ENCODE results near the gene CTBP2.

The CTBP2 gene

GRCh38 chr10:124995605-124996004 is 164.8 kb downstream of the CTBP2 start:
- Histone ChIP-seq H4K20me1 (ENCODE audit: low read depth, low read length) (no peaks in the 10 kb centered on the region), H3K9me2 (replicated peaks; ENCODE audit: insufficient read depth, low read length) (no peaks in the 10 kb centered on the region), H2AFZ (ENCODE audit: low read depth, low read length, severe bottlenecking) (no peak overlapping the region), H3K27ac (ENCODE audit: low read depth, low read length) (no peak overlapping the region), H3K4me2 (ENCODE audit: low read depth, low read length, poor library complexity, severe bottlenecking) (no peak overlapping the region), H3K79me2 (ENCODE audit: insufficient read depth, low read length) (no peaks in the 10 kb centered on the region), H3K9me3 (ENCODE audit: insufficient read depth, low read length) (no peaks in the 10 kb centered on the region), H3K36me3 (ENCODE audit: low read length) (no peaks in the 10 kb centered on the region), H3F3A (ENCODE audit: insufficient read depth) (no peaks in the 10 kb centered on the region), H3K27me3 (ENCODE audit: low read length) (no peaks in the 10 kb centered on the region), H3K4me3 (ENCODE audit: insufficient read depth, low read length, poor library complexity, severe bottlenecking) (no peak overlapping the region), H3K9ac (ENCODE audit: low read length) (no peak overlapping the region)
- TF ChIP-seq, protein P1, sequence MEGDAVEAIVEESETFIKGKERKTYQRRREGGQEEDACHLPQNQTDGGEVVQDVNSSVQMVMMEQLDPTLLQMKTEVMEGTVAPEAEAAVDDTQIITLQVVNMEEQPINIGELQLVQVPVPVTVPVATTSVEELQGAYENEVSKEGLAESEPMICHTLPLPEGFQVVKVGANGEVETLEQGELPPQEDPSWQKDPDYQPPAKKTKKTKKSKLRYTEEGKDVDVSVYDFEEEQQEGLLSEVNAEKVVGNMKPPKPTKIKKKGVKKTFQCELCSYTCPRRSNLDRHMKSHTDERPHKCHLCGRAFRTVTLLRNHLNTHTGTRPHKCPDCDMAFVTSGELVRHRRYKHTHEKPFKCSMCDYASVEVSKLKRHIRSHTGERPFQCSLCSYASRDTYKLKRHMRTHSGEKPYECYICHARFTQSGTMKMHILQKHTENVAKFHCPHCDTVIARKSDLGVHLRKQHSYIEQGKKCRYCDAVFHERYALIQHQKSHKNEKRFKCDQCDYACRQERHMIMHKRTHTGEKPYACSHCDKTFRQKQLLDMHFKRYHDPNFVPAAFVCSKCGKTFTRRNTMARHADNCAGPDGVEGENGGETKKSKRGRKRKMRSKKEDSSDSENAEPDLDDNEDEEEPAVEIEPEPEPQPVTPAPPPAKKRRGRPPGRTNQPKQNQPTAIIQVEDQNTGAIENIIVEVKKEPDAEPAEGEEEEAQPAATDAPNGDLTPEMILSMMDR (IDR thresholded peaks at IDR 0.05; ENCODE audit: insufficient read depth, low read length, poor library complexity, severe bottlenecking) = no peak
- no peak for TF ChIP-seq EZH2phosphoT487 (conservative IDR thresholded peaks at IDR 0.05; ENCODE audit: low read length)

GRCh38 chr10:124994573-124995473 is 165.5 kb downstream of the CTBP2 start:
- H3K9me2 ChIP-seq (replicated peaks; ENCODE audit: insufficient read depth, low read length) = no peaks in the 10 kb centered on the region
- no peak overlapping the region for H3K27ac ChIP-seq (ENCODE audit: low read depth, low read length)
- no peak overlapping the region for H3K9ac ChIP-seq (ENCODE audit: low read length)
- H3K4me3 ChIP-seq (ENCODE audit: insufficient read depth, low read length, poor library complexity, severe bottlenecking) = no peak overlapping the region
- no peak overlapping the region for H3K4me2 ChIP-seq (ENCODE audit: low read depth, low read length, poor library complexity, severe bottlenecking)
- H2AFZ ChIP-seq (ENCODE audit: low read depth, low read length, severe bottlenecking) = no peak overlapping the region
- no peaks in the 10 kb centered on the region for H4K20me1 ChIP-seq (ENCODE audit: low read depth, low read length)
- no peaks in the 10 kb centered on the region for H3K79me2 ChIP-seq (ENCODE audit: insufficient read depth, low read length)
- no peaks in the 10 kb centered on the region for H3K9me3 ChIP-seq (ENCODE audit: insufficient read depth, low read length)
- no peak for TF ChIP-seq EZH2phosphoT487 (conservative IDR thresholded peaks at IDR 0.05; ENCODE audit: low read length)
- no peaks in the 10 kb centered on the region for H3F3A ChIP-seq (ENCODE audit: insufficient read depth)
- H3K27me3 ChIP-seq (ENCODE audit: low read length) = no peaks in the 10 kb centered on the region
- H3K36me3 ChIP-seq (ENCODE audit: low read length) = no peaks in the 10 kb centered on the region

DNA sequence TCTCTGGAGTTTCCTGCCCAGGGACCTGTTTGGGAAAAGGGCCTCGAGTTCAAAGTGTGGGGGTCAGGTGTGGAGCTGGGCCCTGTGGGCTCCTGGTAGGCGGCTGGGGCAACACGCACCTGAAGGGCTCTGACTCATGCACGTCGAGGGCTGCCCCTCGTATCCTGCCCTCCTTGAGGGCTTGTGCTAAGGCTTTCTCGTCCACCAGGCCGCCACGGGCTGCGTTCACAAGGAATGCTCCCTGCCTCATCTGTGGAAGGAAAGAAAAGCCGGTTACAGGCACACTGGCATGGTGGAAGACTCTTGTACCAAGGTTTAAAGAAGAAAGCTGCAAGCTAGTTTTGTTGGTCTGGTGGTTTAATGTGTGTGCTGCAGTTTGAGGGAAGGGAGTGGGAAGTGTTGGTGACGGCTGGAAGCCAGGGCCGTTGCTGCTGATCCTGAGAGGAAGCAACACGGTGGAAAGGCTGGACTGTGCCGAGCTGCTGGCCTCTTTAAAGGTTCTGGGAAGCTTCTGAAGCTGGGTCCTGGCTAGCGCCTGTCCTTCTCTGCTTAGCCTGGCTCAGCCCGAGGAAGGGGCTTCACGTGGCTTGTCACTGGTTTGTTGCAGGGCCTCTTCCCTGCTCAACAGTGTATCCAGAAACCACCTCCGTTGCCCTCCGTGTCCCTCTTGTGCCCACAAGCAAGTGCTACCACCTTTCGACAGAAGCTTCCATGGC is 166.5 kb downstream of the CTBP2 start:
- Histone ChIP-seq H3K27ac (ENCODE audit: low read depth, low read length) (no peak overlapping the region), H3K79me2 (ENCODE audit: insufficient read depth, low read length) (no peaks in the 10 kb centered on the region), H3F3A (ENCODE audit: insufficient read depth) (no peaks in the 10 kb centered on the region), H3K9me3 (ENCODE audit: insufficient read depth, low read length) (no peaks in the 10 kb centered on the region), H3K4me2 (ENCODE audit: low read depth, low read length, poor library complexity, severe bottlenecking) (no peak overlapping the region), H4K20me1 (ENCODE audit: low read depth, low read length) (no peaks in the 10 kb centered on the region), H3K9me2 (replicated peaks; ENCODE audit: insufficient read depth, low read length) (no peaks in the 10 kb centered on the region), H3K4me3 (ENCODE audit: insufficient read depth, low read length, poor library complexity, severe bottlenecking) (no peak overlapping the region), H3K27me3 (ENCODE audit: low read length) (no peaks in the 10 kb centered on the region), H3K36me3 (ENCODE audit: low read length) (no peaks in the 10 kb centered on the region), H3K9ac (ENCODE audit: low read length) (no peak overlapping the region), H2AFZ (ENCODE audit: low read depth, low read length, severe bottlenecking) (no peak overlapping the region)
- TF ChIP-seq, protein P1 (IDR thresholded peaks at IDR 0.05; ENCODE audit: insufficient read depth, low read length, poor library complexity, severe bottlenecking) = no peak
- no peak for TF ChIP-seq EZH2phosphoT487 (conservative IDR thresholded peaks at IDR 0.05; ENCODE audit: low read length)

GRCh38 chr10:124993345-124993708 is 167.0 kb downstream of the CTBP2 start:
- no peak overlapping the region for H3K9ac ChIP-seq (ENCODE audit: low read length)
- H4K20me1 ChIP-seq (ENCODE audit: low read depth, low read length) = no peaks in the 10 kb centered on the region
- H3K27ac ChIP-seq (ENCODE audit: low read depth, low read length) = no peak overlapping the region
- no peak overlapping the region for H3K4me2 ChIP-seq (ENCODE audit: low read depth, low read length, poor library complexity, severe bottlenecking)
- H3K36me3 ChIP-seq (ENCODE audit: low read length) = no peaks in the 10 kb centered on the region
- no peaks in the 10 kb centered on the region for H3F3A ChIP-seq (ENCODE audit: insufficient read depth)
- no peak overlapping the region for H2AFZ ChIP-seq (ENCODE audit: low read depth, low read length, severe bottlenecking)
- no peaks in the 10 kb centered on the region for H3K27me3 ChIP-seq (ENCODE audit: low read length)
- no peaks in the 10 kb centered on the region for H3K9me2 ChIP-seq (replicated peaks; ENCODE audit: insufficient read depth, low read length)
- H3K79me2 ChIP-seq (ENCODE audit: insufficient read depth, low read length) = no peaks in the 10 kb centered on the region
- no peak for TF ChIP-seq EZH2phosphoT487 (conservative IDR thresholded peaks at IDR 0.05; ENCODE audit: low read length)
- TF ChIP-seq, protein P1 (IDR thresholded peaks at IDR 0.05; ENCODE audit: insufficient read depth, low read length, poor library complexity, severe bottlenecking) = no peak
- H3K4me3 ChIP-seq (ENCODE audit: insufficient read depth, low read length, poor library complexity, severe bottlenecking) = no peak overlapping the region
- H3K9me3 ChIP-seq (ENCODE audit: insufficient read depth, low read length) = no peaks in the 10 kb centered on the region
